Medulla oblongata (tissue), 1 donor: ENCODE results near the gene CA12.

Experiments
- DNase-seq: peaks from one replicate; pipeline ENCODE4 v3.0.0-alpha.2; 2015; ENCODE audit errors: extremely low spot score

The CA12 gene

GRCh38 chr15:63312286-63312685 lies 69.4 kb downstream of the CA12 start:
- no peak for DNase-seq

- no peak for DNase-seq
Observed at GRCh38 chr15:63310646-63311045, 71.0 kb downstream of the CA12 start.

- DNase-seq = no peak
Observed at GRCh38 chr15:63308947-63309346, 72.7 kb downstream of the CA12 start.

GRCh38 chr15:63308491-63308890 lies 73.2 kb downstream of the CA12 start:
- DNase-seq = no peak

- DNase-seq = no peak
Observed at GRCh38 chr15:63306492-63307073, 75.1 kb downstream of the CA12 start.

- DNase-seq = no peak
Observed at GRCh38 chr15:63305260-63305659, 76.4 kb downstream of the CA12 start.

GRCh38 chr15:63301088-63301487 lies 80.6 kb downstream of the CA12 start:
- no peak for DNase-seq

GRCh38 chr15:63299943-63300575 lies 81.6 kb downstream of the CA12 start:
- no peak for DNase-seq

- DNase-seq = no peak
Observed at GRCh38 chr15:63296195-63296594, 85.5 kb downstream of the CA12 start.

- DNase-seq = no peak
Observed at GRCh38 chr15:63295341-63295740, 86.3 kb downstream of the CA12 start.

GRCh38 chr15:63294359-63294758 lies 87.3 kb downstream of the CA12 start:
- no peak for DNase-seq

- no peak for DNase-seq
Observed at GRCh38 chr15:63292771-63293170, 88.9 kb downstream of the CA12 start.

GRCh38 chr15:63292241-63292640 lies 89.4 kb downstream of the CA12 start:
- no peak for DNase-seq

- no peak for DNase-seq
Observed at GRCh38 chr15:63291507-63291906, 90.1 kb downstream of the CA12 start.

- DNase-seq = peak; percentile 76
Observed at GRCh38 chr15:63288778-63289378, 92.8 kb downstream of the CA12 start.

- DNase-seq = no peak
Observed at GRCh38 chr15:63288342-63288741, 93.3 kb downstream of the CA12 start.

GRCh38 chr15:63287109-63287508 lies 94.5 kb downstream of the CA12 start:
- DNase-seq = no peak

- no peak for DNase-seq
Observed at GRCh38 chr15:63284335-63284734, 97.3 kb downstream of the CA12 start.

- no peak for DNase-seq
Observed at GRCh38 chr15:63283126-63283525, 98.5 kb downstream of the CA12 start.

- DNase-seq = peak; percentile 19
Observed at GRCh38 chr15:63277893-63278456, 103.7 kb downstream of the CA12 start.

- DNase-seq = peak; percentile 70
Observed at GRCh38 chr15:63277038-63277892, 104.4 kb downstream of the CA12 start, which contains the start of gene APH1B. APH1B (plus strand) TSS chr15:63277605; CDS start chr15:63277624, 19 bp downstream.
